IPS-15b (cell line): ENCODE measurements around the gene NPFF.

Source experiments
- H3K27me3 ChIP-seq: one replicate; pipeline ENCODE4 v1.6.1; 2013; ENCODE audit warnings: low read length; ENCODE audit not compliant: control insufficient read depth, insufficient read depth
- H3K36me3 ChIP-seq: one replicate; pipeline ENCODE4 v1.6.1; 2013; ENCODE audit warnings: low read length; ENCODE audit not compliant: control insufficient read depth, insufficient read depth
- H3K4me1 ChIP-seq: one replicate; pipeline ENCODE4 v1.6.1; 2013; ENCODE audit warnings: mild to moderate bottlenecking, low read length; ENCODE audit not compliant: control insufficient read depth, insufficient read depth
- H3K4me3 ChIP-seq: one replicate; pipeline ENCODE4 v1.5.1; 2013; ENCODE audit warnings: low read depth, low read length
- H3K9ac ChIP-seq: one replicate; pipeline ENCODE4 v1.6.1; 2013; ENCODE audit warnings: low read depth, mild to moderate bottlenecking, low read length
- H3K9me3 ChIP-seq: one replicate; pipeline ENCODE4 v1.6.1; 2013; ENCODE audit warnings: mild to moderate bottlenecking, low read length; ENCODE audit not compliant: control insufficient read depth, insufficient read depth

The NPFF gene

DNA sequence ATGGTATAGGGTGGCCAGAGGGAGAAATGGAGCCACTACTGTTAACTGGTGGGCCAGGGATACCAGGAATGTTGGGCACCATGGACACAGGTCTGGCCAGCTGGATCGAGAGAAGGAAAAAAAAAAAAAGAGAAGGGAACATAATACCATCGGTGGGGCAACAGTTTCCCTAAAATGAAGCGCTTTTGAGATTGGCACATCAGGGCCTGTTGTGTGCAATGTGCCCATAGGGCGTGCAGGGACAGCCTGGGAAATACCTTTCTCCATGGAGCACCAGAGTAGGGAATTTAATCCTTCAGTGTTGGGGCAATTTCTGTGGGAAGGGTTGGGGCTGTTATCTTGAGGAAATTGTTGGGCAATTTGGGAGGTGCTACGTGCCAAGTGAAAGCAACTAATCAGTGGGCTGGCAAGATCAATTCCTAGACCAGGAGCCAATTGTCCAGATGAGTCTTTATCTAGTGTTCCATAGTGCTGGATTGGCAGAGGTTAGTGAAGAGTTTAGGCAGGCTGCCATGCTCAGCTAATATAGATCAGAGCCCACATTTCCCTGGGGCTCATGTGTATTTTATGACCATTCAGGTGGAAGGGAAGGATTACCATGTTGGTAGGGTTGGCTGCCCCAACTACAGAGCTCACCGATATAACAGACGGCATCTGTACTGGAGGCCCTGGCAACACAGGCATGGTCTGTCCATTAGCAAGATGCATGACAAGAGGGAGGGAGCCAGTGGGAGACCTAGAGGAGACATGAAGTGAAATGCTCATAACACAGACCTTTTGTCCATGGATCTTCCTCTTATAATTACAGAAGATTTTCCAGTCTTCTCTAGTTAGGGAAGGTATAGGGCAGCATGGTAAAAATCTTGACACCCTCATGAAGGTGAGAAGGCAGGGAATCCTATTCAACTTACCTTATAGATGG is 25.5 kb upstream of the NPFF start:
- Histone ChIP-seq H3K36me3 (peaks cover 12% of the 10 kb centered on the region), H3K27me3 (no peaks in the 10 kb centered on the region)

GRCh38 chr12:53532021-53532420 is 24.7 kb upstream of the NPFF start:
- Histone ChIP-seq H3K36me3 (peaks cover 12% of the 10 kb centered on the region), H3K9ac (no peak overlapping the region), H3K9me3 (no peaks in the 10 kb centered on the region), H3K4me1 (no peaks in the 10 kb centered on the region), H3K4me3 (no peak overlapping the region), H3K27me3 (no peaks in the 10 kb centered on the region)

More for the DNA sequence above, 25.5 kb upstream of the NPFF start:
- H3K4me3 ChIP-seq = no peak overlapping the region
- no peaks in the 10 kb centered on the region for H3K9me3 ChIP-seq
- H3K9ac ChIP-seq = no peak overlapping the region
- no peaks in the 10 kb centered on the region for H3K4me1 ChIP-seq

GRCh38 chr12:53530920-53531319 is 23.6 kb upstream of the NPFF start:
- H3K36me3 ChIP-seq = peaks cover 12% of the 10 kb centered on the region
- H3K4me1 ChIP-seq = no peaks in the 10 kb centered on the region
- H3K9ac ChIP-seq = no peak overlapping the region
- no peaks in the 10 kb centered on the region for H3K9me3 ChIP-seq
- H3K4me3 ChIP-seq = no peak overlapping the region
- H3K27me3 ChIP-seq = no peaks in the 10 kb centered on the region

- peaks cover 8% of the 10 kb centered on the region for H3K36me3 ChIP-seq
- no peak overlapping the region for H3K4me3 ChIP-seq
- no peaks in the 10 kb centered on the region for H3K27me3 ChIP-seq
- H3K9me3 ChIP-seq = no peaks in the 10 kb centered on the region
- no peaks in the 10 kb centered on the region for H3K4me1 ChIP-seq
- H3K9ac ChIP-seq = no peak overlapping the region
These were observed 22.8 kb upstream of the NPFF start for GRCh38 chr12:53530061-53530460.

DNA sequence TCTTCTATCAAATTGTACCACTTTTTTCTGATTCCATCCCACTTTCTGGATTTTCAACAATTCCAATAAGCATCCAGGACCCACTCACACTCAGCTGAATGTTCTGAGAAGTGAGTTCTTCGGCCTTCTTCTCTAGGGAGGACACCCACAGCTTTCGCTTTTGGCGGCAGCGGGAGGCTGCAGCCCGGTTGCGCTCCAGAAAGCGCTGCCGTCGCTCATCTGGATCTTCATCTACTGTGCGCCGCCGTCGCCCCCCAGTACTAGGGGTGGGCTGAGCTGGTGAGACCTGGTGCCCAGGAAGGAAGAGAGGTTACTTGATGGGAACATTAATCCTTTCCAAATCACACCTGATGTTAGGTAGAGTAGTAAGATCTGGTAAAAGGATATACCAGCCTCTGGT is 17.2 kb upstream of the NPFF start:
- H3K36me3 ChIP-seq = peaks cover 3% of the 10 kb centered on the region
- no peaks in the 10 kb centered on the region for H3K4me1 ChIP-seq
- H3K27me3 ChIP-seq = no peaks in the 10 kb centered on the region
- H3K9me3 ChIP-seq = no peaks in the 10 kb centered on the region
- no peak overlapping the region for H3K9ac ChIP-seq
- no peak overlapping the region for H3K4me3 ChIP-seq

DNA sequence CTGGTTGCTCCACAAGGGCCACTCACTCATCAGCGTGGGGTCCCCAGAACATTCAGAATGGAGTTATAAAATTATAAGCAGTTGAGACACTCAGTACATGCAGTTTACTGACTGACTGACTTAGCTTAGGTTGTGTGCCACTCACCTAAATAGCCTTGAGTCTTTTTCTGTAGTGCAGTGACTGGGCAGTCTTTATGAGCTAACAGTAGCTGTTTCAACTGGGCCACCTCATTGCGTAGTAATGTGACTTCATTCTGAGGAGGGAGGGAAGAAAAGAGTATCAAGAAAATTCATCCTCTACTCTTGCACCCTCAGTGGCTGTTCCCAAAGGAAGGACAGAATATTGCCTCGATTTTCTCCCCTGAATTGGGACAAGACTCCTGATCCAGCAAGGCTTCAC is 15.8 kb upstream of the NPFF start:
- Histone ChIP-seq H3K27me3 (no peaks in the 10 kb centered on the region), H3K4me3 (no peak overlapping the region), H3K36me3 (peaks cover 3% of the 10 kb centered on the region), H3K4me1 (no peaks in the 10 kb centered on the region), H3K9me3 (no peaks in the 10 kb centered on the region), H3K9ac (no peak overlapping the region)

GRCh38 chr12:53518381-53518780 is 11.1 kb upstream of the NPFF start:
- Histone ChIP-seq H3K4me3 (no peak overlapping the region), H3K4me1 (no peaks in the 10 kb centered on the region), H3K36me3 (peaks cover 9% of the 10 kb centered on the region), H3K9ac (no peak overlapping the region), H3K27me3 (no peaks in the 10 kb centered on the region), H3K9me3 (no peaks in the 10 kb centered on the region)

- Histone ChIP-seq H3K9me3 (no peaks in the 10 kb centered on the region), H3K4me1 (no peaks in the 10 kb centered on the region), H3K4me3 (no peak overlapping the region), H3K27me3 (no peaks in the 10 kb centered on the region), H3K36me3 (peaks cover 5% of the 10 kb centered on the region), H3K9ac (no peak overlapping the region)
These were observed 9.6 kb upstream of the NPFF start for GRCh38 chr12:53516758-53517455.

- no peaks in the 10 kb centered on the region for H3K9me3 ChIP-seq
- H3K27me3 ChIP-seq = no peaks in the 10 kb centered on the region
- no peak overlapping the region for H3K4me3 ChIP-seq
- H3K4me1 ChIP-seq = no peaks in the 10 kb centered on the region
- H3K36me3 ChIP-seq = peaks cover 5% of the 10 kb centered on the region
- no peak overlapping the region for H3K9ac ChIP-seq
These were observed 8.0 kb upstream of the NPFF start for GRCh38 chr12:53515291-53515680.

DNA sequence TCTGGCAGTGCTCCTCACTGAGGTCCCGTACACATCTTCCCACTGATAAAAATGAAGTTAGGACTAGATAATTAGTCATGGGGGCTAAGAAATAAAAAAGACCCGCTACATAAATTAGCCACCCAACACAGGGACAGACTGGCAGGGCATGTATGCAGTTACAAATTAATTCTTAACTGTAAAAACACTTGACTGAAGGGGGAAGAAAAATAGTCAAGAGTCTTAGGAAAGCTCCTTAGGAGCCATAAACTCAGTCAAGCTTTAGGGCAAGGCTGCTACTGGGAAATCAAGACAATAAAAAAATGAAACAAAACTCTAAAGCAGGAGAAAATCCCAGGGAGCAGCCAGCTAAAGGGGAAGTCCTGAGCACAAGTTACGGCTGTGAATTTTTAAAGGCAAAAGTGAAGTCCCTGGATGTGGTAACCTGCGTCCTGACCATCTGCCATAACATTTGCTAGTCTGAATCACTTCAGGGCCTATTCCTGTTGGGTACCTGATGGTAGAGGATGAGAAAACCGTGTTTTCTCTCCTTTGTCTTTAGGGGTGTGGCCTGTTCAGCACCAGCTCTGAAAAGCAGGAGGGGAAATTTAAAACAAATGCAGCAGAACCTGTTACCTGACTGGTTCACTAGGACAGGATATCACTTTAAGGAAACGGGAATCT is 7.5 kb upstream of the NPFF start:
- no peak overlapping the region for H3K4me3 ChIP-seq
- no peaks in the 10 kb centered on the region for H3K4me1 ChIP-seq
- H3K9ac ChIP-seq = no peak overlapping the region
- H3K9me3 ChIP-seq = no peaks in the 10 kb centered on the region
- no peaks in the 10 kb centered on the region for H3K27me3 ChIP-seq
- peaks cover 5% of the 10 kb centered on the region for H3K36me3 ChIP-seq

DNA sequence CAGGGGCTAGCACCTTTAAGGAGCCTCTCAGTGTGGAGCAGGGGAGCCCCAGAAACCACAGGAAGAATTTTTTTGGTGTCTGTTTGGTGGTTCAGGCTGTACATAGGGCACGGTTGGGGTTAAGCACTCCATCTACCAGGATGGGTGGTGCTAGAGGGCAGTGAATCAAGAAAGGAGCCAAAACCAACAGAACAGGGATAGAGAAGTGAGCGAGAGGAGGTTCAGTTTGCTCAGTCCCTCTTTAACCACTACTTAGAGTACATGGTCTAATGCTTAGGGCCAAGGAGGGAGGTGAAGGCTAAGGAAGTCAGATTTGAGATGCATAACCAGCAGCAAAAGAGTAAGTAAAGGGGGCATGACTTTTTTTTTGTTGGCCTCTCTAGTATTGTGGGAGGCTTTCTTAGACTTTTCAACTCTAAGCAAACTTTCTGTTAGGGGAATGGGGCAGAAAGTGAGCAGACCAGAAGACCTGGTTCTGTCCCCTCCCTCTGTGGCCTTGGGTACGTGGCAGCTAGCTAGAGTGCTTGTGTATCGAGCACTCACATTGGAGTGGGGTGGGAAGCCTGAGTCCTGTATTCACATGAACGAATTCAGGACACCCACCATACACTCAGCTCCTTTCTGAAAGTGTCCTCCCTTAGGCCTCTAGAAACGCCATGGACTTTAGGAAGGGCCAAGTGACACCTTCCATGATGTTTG is 6.6 kb upstream of the NPFF start:
- Histone ChIP-seq H3K9ac (no peak overlapping the region), H3K27me3 (no peaks in the 10 kb centered on the region), H3K36me3 (peaks cover 5% of the 10 kb centered on the region), H3K4me3 (no peak overlapping the region), H3K4me1 (no peaks in the 10 kb centered on the region), H3K9me3 (no peaks in the 10 kb centered on the region)
